ENCODE data around the gene NKTR. TPM values are rescaled to one million over a fixed set of nuclear protein-coding genes. Genes with fewer than 3 reads are reported as not detected.
A peak's percentile ranks its signal among the peaks of the same experiment; 100 is the strongest.

Gene NKTR
- total and polyA plus RNA-seq, 9 of the 15 experiments (the other 6 are each of a cell fraction or from before 2014, with no cell fraction given) = 19.7 to 123 (median 92.6) TPM

DNA sequence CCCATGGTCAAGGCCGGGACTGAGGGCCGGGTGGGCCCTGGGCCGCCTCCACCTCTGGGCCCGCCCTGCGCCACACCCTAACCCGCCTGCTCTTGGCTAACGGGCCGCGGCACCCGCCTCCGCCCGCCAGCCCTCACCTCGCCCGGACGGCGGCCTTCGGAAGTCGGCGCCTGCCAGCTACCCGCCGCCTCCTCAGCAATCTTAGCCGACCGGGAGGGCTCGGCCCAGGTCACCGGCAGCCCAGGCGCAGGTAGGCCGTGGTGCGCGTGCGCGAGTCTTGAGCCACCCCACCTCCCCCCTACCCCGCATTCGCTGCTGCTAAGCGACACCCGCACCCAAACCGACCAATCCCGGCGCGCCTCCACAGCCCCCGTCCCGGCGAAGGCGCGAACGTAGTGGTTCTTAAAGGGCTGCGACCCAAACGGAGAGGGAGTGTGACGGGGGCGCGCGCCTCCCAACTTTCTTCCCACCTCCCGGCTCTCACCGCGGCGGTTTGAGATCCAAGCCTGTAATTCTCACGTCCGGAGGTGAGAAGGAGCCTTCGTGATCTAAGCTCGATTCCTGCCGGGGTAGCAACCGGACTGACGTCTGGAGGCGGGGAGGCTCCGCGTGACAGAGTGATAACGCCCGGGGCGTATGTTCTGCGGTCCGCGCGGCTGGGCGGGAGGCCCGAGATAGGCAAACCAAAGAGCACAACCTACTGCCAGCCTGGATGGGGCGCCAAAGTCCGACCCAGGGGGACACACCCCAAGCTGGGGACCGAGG lies 18.6 kb upstream of the NKTR start, which contains the start of gene SEC22C (continued):
- TF ChIP-seq OTX1 (CRISPR knock-in tag; IDR thresholded peaks at IDR 0.05) (no peak), GATAD2B (IDR thresholded peaks at IDR 0.05; ENCODE audit: borderline replicate concordance) (no peak), ZNF3 (CRISPR knock-in tag; IDR thresholded peaks at IDR 0.05) (no peak), ZNF134 (CRISPR knock-in tag; conservative IDR thresholded peaks at IDR 0.05) (no peak), KDM1A (IDR thresholded peaks at IDR 0.05) (peak; percentile 60 to 66; a peak in 3 of 4 replicates), RBM17 (IDR thresholded peaks at IDR 0.05; ENCODE audit: borderline replicate concordance, low read depth, low read length) (no peak), SREBF2 (CRISPR knock-in tag; IDR thresholded peaks at IDR 0.05) (no peak), TCF7L2 (IDR thresholded peaks at IDR 0.05; ENCODE audit: low read depth, low read length) (no peak), MTA2 (IDR thresholded peaks at IDR 0.05; ENCODE audit: low read depth) (peak; percentile 36; the same call in 1 of the 2 replicates), NEUROD1 (IDR thresholded peaks at IDR 0.05; ENCODE audit: borderline replicate concordance, low read depth, low read length, partially characterized antibody) (peak; percentile 83), ETS2 (tag; IDR thresholded peaks at IDR 0.05; ENCODE audit: borderline replicate concordance, poor library complexity, severe bottlenecking) (no peak), RB1 (IDR thresholded peaks at IDR 0.05; ENCODE audit: low read depth) (peak; percentile 87), NFIC (IDR thresholded peaks at IDR 0.05) (peak; percentile 58)
- TF ChIP-seq, protein P1, sequence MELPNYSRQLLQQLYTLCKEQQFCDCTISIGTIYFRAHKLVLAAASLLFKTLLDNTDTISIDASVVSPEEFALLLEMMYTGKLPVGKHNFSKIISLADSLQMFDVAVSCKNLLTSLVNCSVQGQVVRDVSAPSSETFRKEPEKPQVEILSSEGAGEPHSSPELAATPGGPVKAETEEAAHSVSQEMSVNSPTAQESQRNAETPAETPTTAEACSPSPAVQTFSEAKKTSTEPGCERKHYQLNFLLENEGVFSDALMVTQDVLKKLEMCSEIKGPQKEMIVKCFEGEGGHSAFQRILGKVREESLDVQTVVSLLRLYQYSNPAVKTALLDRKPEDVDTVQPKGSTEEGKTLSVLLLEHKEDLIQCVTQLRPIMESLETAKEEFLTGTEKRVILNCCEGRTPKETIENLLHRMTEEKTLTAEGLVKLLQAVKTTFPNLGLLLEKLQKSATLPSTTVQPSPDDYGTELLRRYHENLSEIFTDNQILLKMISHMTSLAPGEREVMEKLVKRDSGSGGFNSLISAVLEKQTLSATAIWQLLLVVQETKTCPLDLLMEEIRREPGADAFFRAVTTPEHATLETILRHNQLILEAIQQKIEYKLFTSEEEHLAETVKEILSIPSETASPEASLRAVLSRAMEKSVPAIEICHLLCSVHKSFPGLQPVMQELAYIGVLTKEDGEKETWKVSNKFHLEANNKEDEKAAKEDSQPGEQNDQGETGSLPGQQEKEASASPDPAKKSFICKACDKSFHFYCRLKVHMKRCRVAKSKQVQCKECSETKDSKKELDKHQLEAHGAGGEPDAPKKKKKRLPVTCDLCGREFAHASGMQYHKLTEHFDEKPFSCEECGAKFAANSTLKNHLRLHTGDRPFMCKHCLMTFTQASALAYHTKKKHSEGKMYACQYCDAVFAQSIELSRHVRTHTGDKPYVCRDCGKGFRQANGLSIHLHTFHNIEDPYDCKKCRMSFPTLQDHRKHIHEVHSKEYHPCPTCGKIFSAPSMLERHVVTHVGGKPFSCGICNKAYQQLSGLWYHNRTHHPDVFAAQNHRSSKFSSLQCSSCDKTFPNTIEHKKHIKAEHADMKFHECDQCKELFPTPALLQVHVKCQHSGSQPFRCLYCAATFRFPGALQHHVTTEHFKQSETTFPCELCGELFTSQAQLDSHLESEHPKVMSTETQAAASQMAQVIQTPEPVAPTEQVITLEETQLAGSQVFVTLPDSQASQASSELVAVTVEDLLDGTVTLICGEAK (IDR thresholded peaks at IDR 0.05) = no peak
- TF ChIP-seq, protein P1 (CRISPR knock-in tag; IDR thresholded peaks at IDR 0.05) = no peak
- TF ChIP-seq, protein P2, sequence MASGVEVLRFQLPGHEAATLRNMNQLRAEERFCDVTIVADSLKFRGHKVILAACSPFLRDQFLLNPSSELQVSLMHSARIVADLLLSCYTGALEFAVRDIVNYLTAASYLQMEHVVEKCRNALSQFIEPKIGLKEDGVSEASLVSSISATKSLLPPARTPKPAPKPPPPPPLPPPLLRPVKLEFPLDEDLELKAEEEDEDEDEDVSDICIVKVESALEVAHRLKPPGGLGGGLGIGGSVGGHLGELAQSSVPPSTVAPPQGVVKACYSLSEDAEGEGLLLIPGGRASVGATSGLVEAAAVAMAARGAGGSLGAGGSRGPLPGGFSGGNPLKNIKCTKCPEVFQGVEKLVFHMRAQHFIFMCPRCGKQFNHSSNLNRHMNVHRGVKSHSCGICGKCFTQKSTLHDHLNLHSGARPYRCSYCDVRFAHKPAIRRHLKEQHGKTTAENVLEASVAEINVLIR (CRISPR knock-in tag; IDR thresholded peaks at IDR 0.05) = peak; percentile 72; the same call in 1 of the 2 replicates

Data from K562 (cell line).